GM10266 (cell line): Measurements from ENCODE around the gene LAMA2.

ENCODE experiments used
- DNase-seq: peaks from one replicate; pipeline ENCODE4 v3.0.0; 2012; ENCODE audit errors: extremely low spot score
- CTCF ChIP-seq: IDR thresholded peaks from 2 replicates; pipeline ENCODE4 v1.5.1; 2012; ENCODE audit warnings: mild to moderate bottlenecking, low read depth; ENCODE audit not compliant: control insufficient read depth, insufficient read depth; ENCODE audit errors: missing control alignments

Gene LAMA2

GRCh38 chr6:129473546-129473945, 590.6 kb downstream of the LAMA2 start:
- TF ChIP-seq CTCF: no peak
- no peak for DNase-seq

- DNase-seq: no peak
These were observed 592.7 kb downstream of the LAMA2 start for GRCh38 chr6:129475477-129476247.

GRCh38 chr6:129476248-129476564, 593.3 kb downstream of the LAMA2 start:
- TF ChIP-seq CTCF: no peak
- DNase-seq: no peak

More at GRCh38 chr6:129475477-129476247, 592.7 kb downstream of the LAMA2 start:
- TF ChIP-seq CTCF: no peak

- no peak for DNase-seq
- TF ChIP-seq CTCF: no peak
These were observed 593.9 kb downstream of the LAMA2 start for GRCh38 chr6:129476810-129477209.

- no peak for TF ChIP-seq CTCF
- DNase-seq: no peak
These were observed 595.4 kb downstream of the LAMA2 start for GRCh38 chr6:129478379-129478778.

- no peak for TF ChIP-seq CTCF
- no peak for DNase-seq
These were observed 598.8 kb downstream of the LAMA2 start for GRCh38 chr6:129481706-129482105.

- DNase-seq: no peak
- TF ChIP-seq CTCF: no peak
These were observed 602.8 kb downstream of the LAMA2 start for GRCh38 chr6:129485746-129486145.
